Fibroblast of lung (primary cell): ENCODE measurements around the gene RHOT1. TPM values are rescaled to one million over a fixed set of nuclear protein-coding genes. Genes with fewer than 3 reads are reported as not detected.

ENCODE experiments used
- DNase-seq, 2 donors: peaks; one replicate each; pipeline versions ENCODE4 v3.0.0 to v3.0.0-alpha.2; 2010; ENCODE audit warnings: low read depth in 2 of 2
- H2AFZ ChIP-seq: 2 replicates; pipeline ENCODE4 v1.5.1; 2012; ENCODE audit warnings: low read length, control low read depth, inconsistent platforms
- H3K27ac ChIP-seq: 2 replicates; pipeline ENCODE4 v1.5.1; 2011; ENCODE audit warnings: low read length, control low read depth; ENCODE audit not compliant: insufficient read depth
- H3K27me3 ChIP-seq: 2 replicates; pipeline ENCODE4 v1.5.1; 2011; ENCODE audit warnings: mild to moderate bottlenecking, low read length; ENCODE audit not compliant: control insufficient read depth, insufficient read depth
- H3K36me3 ChIP-seq: 2 replicates; pipeline ENCODE4 v1.5.1; 2011; ENCODE audit warnings: low read length; ENCODE audit not compliant: control insufficient read depth, insufficient read depth
- H3K4me1 ChIP-seq: 2 replicates; pipeline ENCODE4 v1.5.1; 2011; ENCODE audit warnings: low read length; ENCODE audit not compliant: control insufficient read depth, insufficient read depth; ENCODE audit errors: extremely low read depth
- H3K4me2 ChIP-seq: 2 replicates; pipeline ENCODE4 v1.5.1; 2011; ENCODE audit warnings: low read length, control low read depth; ENCODE audit not compliant: insufficient read depth; ENCODE audit errors: extremely low read depth
- H3K4me3 ChIP-seq, 4 experiments: fragments of 200-600 bp in 1 of 4; sonication (generic) in 1 of 4; replicated peaks in 1 of 4; 2 replicates each; pipeline ENCODE4 v1.5.1; 2011 to 2016; ENCODE audit warnings: low read length in 4 of 4, low read depth in 3 of 4, mild to moderate bottlenecking in 3 of 4, control low read depth in 2 of 4, inconsistent platforms in 1 of 4, mixed read lengths in 1 of 4; ENCODE audit not compliant: insufficient read depth in 1 of 4; ENCODE audit errors: control extremely low read depth in 1 of 4
- H3K79me2 ChIP-seq: 2 replicates; pipeline ENCODE4 v1.5.1; 2012; ENCODE audit warnings: mild to moderate bottlenecking, low read length, inconsistent platforms; ENCODE audit not compliant: control insufficient read depth, insufficient read depth
- H3K9ac ChIP-seq: 2 replicates; pipeline ENCODE4 v1.5.1; 2011; ENCODE audit warnings: mild to moderate bottlenecking, low read length, control low read depth; ENCODE audit not compliant: insufficient read depth
- H3K9me3 ChIP-seq: 2 replicates; pipeline ENCODE4 v1.5.1; 2012; ENCODE audit warnings: low read depth, low read length; ENCODE audit not compliant: control insufficient read depth, insufficient read depth
- H4K20me1 ChIP-seq: 2 replicates; pipeline ENCODE4 v1.5.1; 2011; ENCODE audit warnings: low read length; ENCODE audit not compliant: control insufficient read depth, insufficient read depth; ENCODE audit errors: extremely low read depth
- CTCF ChIP-seq, 2 donors: IDR thresholded peaks in 1 of 2; conservative IDR thresholded peaks in 1 of 2; 1 replicate in 1 of 2; 2 replicates in 1 of 2; pipeline ENCODE4 v1.5.1; 2011 to 2012; ENCODE audit warnings: low read length in 2 of 2, control low read depth in 1 of 2, inconsistent platforms in 1 of 2, low read depth in 1 of 2, mild to moderate bottlenecking in 1 of 2
- EZH2 ChIP-seq: IDR thresholded peaks from 2 replicates; pipeline ENCODE4 v1.5.1; 2012; ENCODE audit warnings: low read length, control low read depth, mild to moderate bottlenecking; ENCODE audit errors: missing control alignments
- polyA plus RNA-seq, 2 donors: library from polyadenylated mRNA; depleted of rRNA in 1 of 2; stranded (reverse) in 1 of 2; unstranded in 1 of 2; fragments of >200 nt; gene quantifications; 2 replicates each; pipeline ENCODE4 v1.2.1, GENCODE V29; 2011 to 2012; ENCODE audit warnings: missing spikeins in 1 of 2
- total RNA-seq: library from RNA; depleted of rRNA; stranded (reverse); fragments of >200 nt; gene quantifications from 2 replicates; pipeline ENCODE4 v1.2.1, GENCODE V29; 2014

RHOT1 gene
- total and polyA plus RNA-seq, 2 donors (not counting 1 experiment from before 2014, with no cell fraction given), result 45.6 to 58.8 TPM

GRCh38 chr17:32208436-32208835 lies 66.1 kb downstream of the RHOT1 start:
- no peaks in the 10 kb centered on the region for H4K20me1 ChIP-seq
- H3K27ac ChIP-seq, result no peak overlapping the region
- no peak overlapping the region for H3K4me2 ChIP-seq
- no peak for TF ChIP-seq CTCF (conservative IDR thresholded peaks at IDR 0.05 in 1 of 2, IDR thresholded peaks at IDR 0.05 in 1 of 2; ENCODE audit: low read depth in 1 of 2, low read length in 2 of 2)
- no peak for TF ChIP-seq EZH2
- H2AFZ ChIP-seq, result no peak overlapping the region
- no peak for DNase-seq
- no peaks in the 10 kb centered on the region for H3K9me3 ChIP-seq
- H3K4me3 ChIP-seq, result no peak overlapping the region
- no peaks in the 10 kb centered on the region for H3K79me2 ChIP-seq
- H3K9ac ChIP-seq, result no peak overlapping the region
- H3K27me3 ChIP-seq, result no peaks in the 10 kb centered on the region
- H3K36me3 ChIP-seq, result no peaks in the 10 kb centered on the region
- no peaks in the 10 kb centered on the region for H3K4me1 ChIP-seq

GRCh38 chr17:32209608-32210007 lies 67.3 kb downstream of the RHOT1 start:
- no peak for TF ChIP-seq EZH2
- H3K79me2 ChIP-seq, result no peaks in the 10 kb centered on the region
- H3K4me2 ChIP-seq, result no peak overlapping the region
- no peak overlapping the region for H2AFZ ChIP-seq
- no peak for DNase-seq
- no peak overlapping the region for H3K9ac ChIP-seq
- no peaks in the 10 kb centered on the region for H4K20me1 ChIP-seq
- H3K4me1 ChIP-seq, result no peaks in the 10 kb centered on the region
- H3K27me3 ChIP-seq, result no peaks in the 10 kb centered on the region
- no peaks in the 10 kb centered on the region for H3K36me3 ChIP-seq
- no peaks in the 10 kb centered on the region for H3K9me3 ChIP-seq
- H3K27ac ChIP-seq, result no peak overlapping the region
- H3K4me3 ChIP-seq, result no peak overlapping the region

GRCh38 chr17:32211671-32212070 lies 69.4 kb downstream of the RHOT1 start:
- TF ChIP-seq EZH2 (no peak), CTCF (conservative IDR thresholded peaks at IDR 0.05 in 1 of 2, IDR thresholded peaks at IDR 0.05 in 1 of 2; ENCODE audit: low read depth in 1 of 2, low read length in 2 of 2) (no peak)
- no peak for DNase-seq
- Histone ChIP-seq H3K4me1 (no peaks in the 10 kb centered on the region), H4K20me1 (no peaks in the 10 kb centered on the region), H3K4me3 (no peak overlapping the region), H3K79me2 (no peaks in the 10 kb centered on the region), H3K27ac (no peak overlapping the region), H3K36me3 (no peaks in the 10 kb centered on the region), H3K9me3 (no peaks in the 10 kb centered on the region), H3K9ac (no peak overlapping the region), H2AFZ (no peak overlapping the region), H3K4me2 (no peak overlapping the region), H3K27me3 (no peaks in the 10 kb centered on the region)
